HL-60 (cell line): ENCODE measurements around the gene APOBEC3B.
"Not testable (repeated sequence)": the region's sequence is repeated elsewhere in the genome, so short reads cannot be mapped to it uniquely, and the experiment has no call there.

ENCODE experiments used
- DNase-seq, 2 experiments: peaks; one replicate each; pipeline ENCODE4 v3.0.0-alpha.2; 2010 to 2020; ENCODE audit warnings: low read depth in 1 of 2, low spot score in 1 of 2
- H3K27ac ChIP-seq: fragments of 250-450 bp; sonication (Bioruptor Pico); replicated peaks from 2 replicates; pipeline ENCODE4 v1.5.1; 2020; ENCODE audit warnings: mild to moderate bottlenecking, moderate library complexity
- H3K27me3 ChIP-seq: fragments of 250-450 bp; sonication (Bioruptor Pico); 2 replicates; pipeline ENCODE4 v1.5.1; 2021; ENCODE audit warnings: mild to moderate bottlenecking, moderate library complexity; ENCODE audit not compliant: insufficient read depth, poor library complexity, severe bottlenecking
- H3K4me3 ChIP-seq: replicated peaks from 2 replicates; pipeline ENCODE4 v1.5.1; 2011; ENCODE audit warnings: mild to moderate bottlenecking, control low read depth, low read length; ENCODE audit not compliant: insufficient read depth
- GABPA ChIP-seq: IDR thresholded peaks from 2 replicates; pipeline ENCODE4 v1.6.1; 2012; ENCODE audit warnings: low read depth
- POLR2AphosphoS5 ChIP-seq: IDR thresholded peaks from 2 replicates; pipeline ENCODE4 v1.6.1; 2012; ENCODE audit warnings: low read depth
- SPI1 ChIP-seq: IDR thresholded peaks from 2 replicates; pipeline ENCODE4 v1.6.1; 2012; ENCODE audit warnings: low read depth, mild to moderate bottlenecking, borderline replicate concordance
- TF ChIP-seq, protein P1 (sequence below): IDR thresholded peaks from 2 replicates; pipeline ENCODE4 v1.6.1; 2012; ENCODE audit warnings: low read depth; ENCODE audit not compliant: insufficient replicate concordance
- TF ChIP-seq, protein P2 (sequence below): IDR thresholded peaks from one replicate; pipeline ENCODE4 v1.5.1; 2011; ENCODE audit warnings: low read length, control low read depth, inconsistent platforms; ENCODE audit not compliant: insufficient read depth

APOBEC3B gene

DNA sequence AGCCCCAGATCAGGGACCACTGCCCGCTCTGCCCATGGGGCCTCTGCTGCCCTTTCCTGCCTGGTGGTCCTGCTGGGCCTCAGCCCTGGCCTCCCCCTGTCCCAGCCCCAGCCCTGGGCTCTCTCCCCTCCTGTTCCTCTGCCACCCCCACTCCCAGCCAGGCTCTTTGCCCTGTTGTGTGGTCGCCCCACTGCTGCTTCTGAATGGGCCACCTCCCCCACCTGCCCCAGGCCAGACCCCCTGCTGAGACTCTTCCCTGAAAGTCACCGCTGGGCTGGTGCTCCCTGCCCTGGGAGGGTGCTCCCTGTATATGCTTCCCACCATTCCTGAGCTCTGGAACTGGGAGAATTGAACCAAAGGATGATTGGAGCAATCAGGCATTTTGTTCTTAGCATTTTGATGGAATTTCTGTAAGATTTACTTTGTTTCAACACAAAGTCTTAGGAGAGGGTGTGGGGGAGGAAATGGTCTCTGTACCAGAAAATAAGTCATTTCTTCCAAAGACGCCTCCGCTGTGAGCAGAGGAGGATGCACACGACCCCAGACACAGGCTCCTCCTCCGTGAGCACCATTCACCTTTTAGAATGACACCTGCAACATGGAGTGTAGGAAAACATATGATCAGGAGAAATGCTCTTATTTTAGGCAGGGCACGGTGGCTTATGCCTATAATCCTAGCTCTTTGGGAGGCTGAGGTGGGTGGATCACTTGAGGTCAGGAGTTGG, 5.2 kb downstream of the APOBEC3B start:
- Histone ChIP-seq H3K27ac (no peak overlapping the region), H3K4me3 (no peak overlapping the region), H3K27me3 (no peaks in the 10 kb centered on the region)
- no peak for DNase-seq
- TF ChIP-seq, protein P1, sequence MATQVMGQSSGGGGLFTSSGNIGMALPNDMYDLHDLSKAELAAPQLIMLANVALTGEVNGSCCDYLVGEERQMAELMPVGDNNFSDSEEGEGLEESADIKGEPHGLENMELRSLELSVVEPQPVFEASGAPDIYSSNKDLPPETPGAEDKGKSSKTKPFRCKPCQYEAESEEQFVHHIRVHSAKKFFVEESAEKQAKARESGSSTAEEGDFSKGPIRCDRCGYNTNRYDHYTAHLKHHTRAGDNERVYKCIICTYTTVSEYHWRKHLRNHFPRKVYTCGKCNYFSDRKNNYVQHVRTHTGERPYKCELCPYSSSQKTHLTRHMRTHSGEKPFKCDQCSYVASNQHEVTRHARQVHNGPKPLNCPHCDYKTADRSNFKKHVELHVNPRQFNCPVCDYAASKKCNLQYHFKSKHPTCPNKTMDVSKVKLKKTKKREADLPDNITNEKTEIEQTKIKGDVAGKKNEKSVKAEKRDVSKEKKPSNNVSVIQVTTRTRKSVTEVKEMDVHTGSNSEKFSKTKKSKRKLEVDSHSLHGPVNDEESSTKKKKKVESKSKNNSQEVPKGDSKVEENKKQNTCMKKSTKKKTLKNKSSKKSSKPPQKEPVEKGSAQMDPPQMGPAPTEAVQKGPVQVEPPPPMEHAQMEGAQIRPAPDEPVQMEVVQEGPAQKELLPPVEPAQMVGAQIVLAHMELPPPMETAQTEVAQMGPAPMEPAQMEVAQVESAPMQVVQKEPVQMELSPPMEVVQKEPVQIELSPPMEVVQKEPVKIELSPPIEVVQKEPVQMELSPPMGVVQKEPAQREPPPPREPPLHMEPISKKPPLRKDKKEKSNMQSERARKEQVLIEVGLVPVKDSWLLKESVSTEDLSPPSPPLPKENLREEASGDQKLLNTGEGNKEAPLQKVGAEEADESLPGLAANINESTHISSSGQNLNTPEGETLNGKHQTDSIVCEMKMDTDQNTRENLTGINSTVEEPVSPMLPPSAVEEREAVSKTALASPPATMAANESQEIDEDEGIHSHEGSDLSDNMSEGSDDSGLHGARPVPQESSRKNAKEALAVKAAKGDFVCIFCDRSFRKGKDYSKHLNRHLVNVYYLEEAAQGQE, result no peak
- TF ChIP-seq, protein P2, sequence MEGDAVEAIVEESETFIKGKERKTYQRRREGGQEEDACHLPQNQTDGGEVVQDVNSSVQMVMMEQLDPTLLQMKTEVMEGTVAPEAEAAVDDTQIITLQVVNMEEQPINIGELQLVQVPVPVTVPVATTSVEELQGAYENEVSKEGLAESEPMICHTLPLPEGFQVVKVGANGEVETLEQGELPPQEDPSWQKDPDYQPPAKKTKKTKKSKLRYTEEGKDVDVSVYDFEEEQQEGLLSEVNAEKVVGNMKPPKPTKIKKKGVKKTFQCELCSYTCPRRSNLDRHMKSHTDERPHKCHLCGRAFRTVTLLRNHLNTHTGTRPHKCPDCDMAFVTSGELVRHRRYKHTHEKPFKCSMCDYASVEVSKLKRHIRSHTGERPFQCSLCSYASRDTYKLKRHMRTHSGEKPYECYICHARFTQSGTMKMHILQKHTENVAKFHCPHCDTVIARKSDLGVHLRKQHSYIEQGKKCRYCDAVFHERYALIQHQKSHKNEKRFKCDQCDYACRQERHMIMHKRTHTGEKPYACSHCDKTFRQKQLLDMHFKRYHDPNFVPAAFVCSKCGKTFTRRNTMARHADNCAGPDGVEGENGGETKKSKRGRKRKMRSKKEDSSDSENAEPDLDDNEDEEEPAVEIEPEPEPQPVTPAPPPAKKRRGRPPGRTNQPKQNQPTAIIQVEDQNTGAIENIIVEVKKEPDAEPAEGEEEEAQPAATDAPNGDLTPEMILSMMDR, result no peak
- TF ChIP-seq SPI1, result no peak
- no peak for TF ChIP-seq GABPA
- no peak for TF ChIP-seq POLR2AphosphoS5

DNA sequence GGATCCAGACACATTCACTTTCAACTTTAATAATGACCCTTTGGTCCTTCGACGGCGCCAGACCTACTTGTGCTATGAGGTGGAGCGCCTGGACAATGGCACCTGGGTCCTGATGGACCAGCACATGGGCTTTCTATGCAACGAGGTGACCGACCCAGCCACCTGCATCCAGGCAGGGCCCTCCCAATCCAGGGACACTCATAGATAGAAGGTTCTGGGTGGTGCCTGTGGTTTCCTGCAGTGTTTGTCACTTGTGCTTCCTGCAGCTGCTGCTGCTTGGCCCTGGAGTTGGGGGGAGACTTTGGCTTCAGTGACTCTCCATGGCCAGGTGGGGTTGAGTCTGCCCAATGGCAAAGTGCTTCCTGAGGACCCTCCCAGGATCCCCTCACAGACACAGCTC, 7.3 kb downstream of the APOBEC3B start:
- no peak overlapping the region for H3K27ac ChIP-seq
- no peak overlapping the region for H3K4me3 ChIP-seq
- TF ChIP-seq SPI1 (no peak), POLR2AphosphoS5 (no peak), GABPA (no peak)
- TF ChIP-seq, protein P2, result no peak
- TF ChIP-seq, protein P1, result no peak
- no peak for DNase-seq
- H3K27me3 ChIP-seq, result no peaks in the 10 kb centered on the region

DNA sequence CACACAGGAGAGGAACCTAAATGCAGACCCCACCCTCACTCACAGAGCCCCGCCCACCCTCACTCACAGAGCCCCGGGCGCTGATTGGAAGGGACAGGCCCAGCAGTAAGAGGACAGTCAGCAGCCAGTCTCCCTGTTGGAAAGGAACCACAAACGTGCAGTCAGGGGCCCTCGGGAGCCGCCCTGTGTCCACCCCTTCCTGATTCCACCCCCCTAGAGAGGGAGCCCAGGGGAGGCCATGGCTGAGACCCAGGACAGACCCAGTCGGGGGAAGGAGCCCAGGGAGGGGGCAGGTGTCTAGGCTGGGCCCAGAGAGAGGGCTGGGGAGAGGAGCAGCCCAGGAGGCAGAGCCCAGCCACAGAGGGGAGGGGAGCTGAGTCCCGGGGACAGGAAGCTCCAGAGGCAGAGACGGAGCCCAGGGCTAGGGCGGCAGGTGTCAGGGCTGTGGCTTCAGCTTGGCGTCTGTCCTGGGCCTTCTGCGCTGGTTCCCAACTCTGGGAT, 10.8 kb downstream of the APOBEC3B start:
- DNase-seq, H3K4me3 ChIP-seq, H3K27me3 ChIP-seq, H3K27ac ChIP-seq: not testable (repeated sequence)

DNA sequence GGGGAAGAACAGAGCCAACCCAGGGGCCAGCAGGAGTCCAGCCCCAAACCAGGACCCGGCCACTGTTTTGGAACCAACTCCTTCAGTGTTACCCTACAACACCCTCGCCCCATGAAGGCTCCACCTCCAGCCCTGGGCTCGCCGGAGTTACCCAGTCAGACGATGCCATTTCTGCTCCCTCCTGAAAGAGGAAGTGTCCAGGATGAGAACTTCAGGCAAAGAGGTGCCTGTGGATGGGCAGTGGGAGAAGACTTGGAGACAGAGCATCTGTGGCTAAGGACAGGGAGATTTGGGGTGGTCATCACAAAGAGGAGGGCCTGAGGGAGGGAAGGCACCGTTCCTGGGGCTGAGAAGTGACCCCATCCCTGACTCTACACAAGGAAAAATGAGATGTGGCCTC, 14.0 kb downstream of the APOBEC3B start:
- TF ChIP-seq GABPA (no peak), POLR2AphosphoS5 (no peak), SPI1 (peak; percentile 83)
- TF ChIP-seq, protein P2, result no peak
- TF ChIP-seq, protein P1, result no peak
- Histone ChIP-seq H3K4me3 (no peak overlapping the region), H3K27ac (no peak overlapping the region), H3K27me3 (no peaks in the 10 kb centered on the region)
- no peak for DNase-seq
